Endothelial cell of umbilical vein (primary cell): Measurements from ENCODE around the gene PKD2L1.

Experiments used
- JUN ChIP-seq: IDR thresholded peaks from 2 replicates; pipeline ENCODE4 v1.6.1; 2011; ENCODE audit warnings: borderline replicate concordance, low read depth; ENCODE audit not compliant: insufficient read length, insufficient read depth
- POLR2AphosphoS5 ChIP-seq: IDR thresholded peaks from 2 replicates; pipeline ENCODE4 v1.6.1; 2012; ENCODE audit warnings: low read depth, mild to moderate bottlenecking, control low read depth, low read length, moderate library complexity; ENCODE audit not compliant: insufficient read depth
- TF ChIP-seq, protein P1 (sequence below), 2 donors: IDR thresholded peaks; 1 replicate in 1 of 2; 2 replicates in 1 of 2; pipeline ENCODE4 v1.5.1; 2011; ENCODE audit warnings: low read length in 2 of 2, mild to moderate bottlenecking in 2 of 2, moderate library complexity in 2 of 2, control low read depth in 1 of 2, inconsistent platforms in 1 of 2, low read depth in 1 of 2; ENCODE audit not compliant: insufficient read depth in 1 of 2; ENCODE audit errors: extremely low read depth in 1 of 2

DNA sequence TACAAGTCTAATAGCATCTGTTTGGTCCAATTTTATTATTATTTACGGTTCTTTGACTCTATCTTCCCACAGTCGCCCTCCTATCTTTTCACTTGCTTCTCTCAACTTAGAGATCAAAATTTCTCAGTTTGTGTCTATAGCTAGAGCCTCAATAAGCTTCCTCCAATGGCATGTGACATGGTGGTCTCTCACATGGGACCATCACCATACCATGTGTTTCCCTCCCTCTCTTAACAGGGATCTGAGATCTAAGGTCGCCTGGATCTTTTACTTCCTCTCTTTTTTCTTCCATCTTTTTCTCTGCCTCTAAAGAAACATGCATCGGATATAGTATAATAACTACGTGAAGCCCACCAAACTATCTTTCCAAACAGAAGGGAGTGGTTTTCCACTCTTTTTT lies 1.8 kb downstream of the PKD2L1 start:
- TF ChIP-seq, protein P1, sequence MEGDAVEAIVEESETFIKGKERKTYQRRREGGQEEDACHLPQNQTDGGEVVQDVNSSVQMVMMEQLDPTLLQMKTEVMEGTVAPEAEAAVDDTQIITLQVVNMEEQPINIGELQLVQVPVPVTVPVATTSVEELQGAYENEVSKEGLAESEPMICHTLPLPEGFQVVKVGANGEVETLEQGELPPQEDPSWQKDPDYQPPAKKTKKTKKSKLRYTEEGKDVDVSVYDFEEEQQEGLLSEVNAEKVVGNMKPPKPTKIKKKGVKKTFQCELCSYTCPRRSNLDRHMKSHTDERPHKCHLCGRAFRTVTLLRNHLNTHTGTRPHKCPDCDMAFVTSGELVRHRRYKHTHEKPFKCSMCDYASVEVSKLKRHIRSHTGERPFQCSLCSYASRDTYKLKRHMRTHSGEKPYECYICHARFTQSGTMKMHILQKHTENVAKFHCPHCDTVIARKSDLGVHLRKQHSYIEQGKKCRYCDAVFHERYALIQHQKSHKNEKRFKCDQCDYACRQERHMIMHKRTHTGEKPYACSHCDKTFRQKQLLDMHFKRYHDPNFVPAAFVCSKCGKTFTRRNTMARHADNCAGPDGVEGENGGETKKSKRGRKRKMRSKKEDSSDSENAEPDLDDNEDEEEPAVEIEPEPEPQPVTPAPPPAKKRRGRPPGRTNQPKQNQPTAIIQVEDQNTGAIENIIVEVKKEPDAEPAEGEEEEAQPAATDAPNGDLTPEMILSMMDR (IDR thresholded peaks at IDR 0.05; ENCODE audit: extremely low read depth in 1 of 2, insufficient read depth in 1 of 2, low read depth in 1 of 2, low read length in 2 of 2): no peak
- TF ChIP-seq JUN (no peak), POLR2AphosphoS5 (no peak)
